Spinal cord (tissue), 10 donors: Measurements from ENCODE around the gene HSH2D. TPM values are rescaled to one million over a fixed set of nuclear protein-coding genes. Genes with fewer than 3 reads are reported as not detected.

Source experiments
- DNase-seq, 6 donors: peaks; one replicate each; pipeline versions ENCODE4 v3.0.0 to v3.0.0-alpha.2; 2013 to 2015; ENCODE audit warnings: low spot score in 6 of 6, low read depth in 4 of 6
- H3K27ac ChIP-seq: one replicate; pipeline ENCODE4 v1.5.1; 2013; ENCODE audit warnings: low read depth, low read length, control low read depth
- H3K27me3 ChIP-seq: one replicate; pipeline ENCODE4 v1.6.1; 2013; ENCODE audit warnings: low read length; ENCODE audit not compliant: control insufficient read depth, insufficient read depth
- H3K36me3 ChIP-seq: one replicate; pipeline ENCODE4 v1.6.1; 2013; ENCODE audit warnings: low read length; ENCODE audit not compliant: control insufficient read depth, insufficient read depth
- H3K4me1 ChIP-seq: one replicate; pipeline ENCODE4 v1.6.1; 2013; ENCODE audit warnings: low read length; ENCODE audit not compliant: control insufficient read depth, insufficient read depth
- H3K4me3 ChIP-seq: one replicate; pipeline ENCODE4 v1.5.1; 2013; ENCODE audit warnings: low read depth, low read length, control low read depth
- H3K9me3 ChIP-seq: one replicate; pipeline ENCODE4 v1.6.1; 2013; ENCODE audit warnings: low read length; ENCODE audit not compliant: control insufficient read depth, insufficient read depth
- WGBS: methylation state at CpG from one replicate; pipeline ENCODE4 v1.1.5; 2013; ENCODE audit warnings: missing lambda C conversion rate; ENCODE audit not compliant: insufficient coverage; 5-methylcytosine and 5-hydroxymethylcytosine counted together
- polyA plus RNA-seq, 2 donors: library from polyadenylated mRNA; unstranded; fragments of 120-200 nt; gene quantifications; one replicate each; pipeline ENCODE4 v1.2.1, GENCODE V29; 2013; ENCODE audit not compliant: insufficient read length in 2 of 2
- total RNA-seq, 2 donors: library from RNA; depleted of rRNA in 1 of 2; stranded (reverse); fragments of 120-200 nt in 1 of 2; fragments of >200 nt in 1 of 2; gene quantifications; one replicate each; pipeline versions ENCODE4 v1.2.3 to v1.2.4, GENCODE V29; 2013 to 2014
- donor health status: healthy.

Gene HSH2D
- total and polyA plus RNA-seq, 4 donors, result 0.11 to 0.79 (median 0.34) TPM

DNA sequence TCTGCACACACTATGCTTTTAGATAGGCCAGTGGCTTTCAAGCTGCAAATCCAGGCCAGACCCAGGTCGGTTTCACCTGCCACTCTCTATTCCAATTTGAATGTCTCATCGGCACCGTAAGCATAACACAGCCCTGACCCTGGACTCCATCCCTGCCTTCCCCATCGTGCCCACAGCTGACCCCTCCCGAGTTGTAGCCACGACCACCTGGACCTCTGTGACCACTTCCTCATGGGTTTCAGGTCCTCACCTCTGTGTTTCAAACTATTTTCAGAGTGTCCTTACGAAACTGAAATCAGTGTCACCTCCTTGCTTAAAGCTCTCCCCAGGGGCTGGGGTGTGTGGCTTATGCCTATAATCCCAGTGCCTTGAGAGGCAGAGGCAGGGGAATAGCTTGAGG is 9.0 kb upstream of the HSH2D start:
- H3K9me3 ChIP-seq, result no peaks in the 10 kb centered on the region
- H3K27me3 ChIP-seq, result no peaks in the 10 kb centered on the region
- H3K36me3 ChIP-seq, result peaks cover 54% of the 10 kb centered on the region
- no peak overlapping the region for H3K4me3 ChIP-seq
- no peak for DNase-seq
- WGBS, result 90% methylated on average over 6 of the region's 7 CpGs
- no peaks in the 10 kb centered on the region for H3K4me1 ChIP-seq
- H3K27ac ChIP-seq, result no peak overlapping the region

DNA sequence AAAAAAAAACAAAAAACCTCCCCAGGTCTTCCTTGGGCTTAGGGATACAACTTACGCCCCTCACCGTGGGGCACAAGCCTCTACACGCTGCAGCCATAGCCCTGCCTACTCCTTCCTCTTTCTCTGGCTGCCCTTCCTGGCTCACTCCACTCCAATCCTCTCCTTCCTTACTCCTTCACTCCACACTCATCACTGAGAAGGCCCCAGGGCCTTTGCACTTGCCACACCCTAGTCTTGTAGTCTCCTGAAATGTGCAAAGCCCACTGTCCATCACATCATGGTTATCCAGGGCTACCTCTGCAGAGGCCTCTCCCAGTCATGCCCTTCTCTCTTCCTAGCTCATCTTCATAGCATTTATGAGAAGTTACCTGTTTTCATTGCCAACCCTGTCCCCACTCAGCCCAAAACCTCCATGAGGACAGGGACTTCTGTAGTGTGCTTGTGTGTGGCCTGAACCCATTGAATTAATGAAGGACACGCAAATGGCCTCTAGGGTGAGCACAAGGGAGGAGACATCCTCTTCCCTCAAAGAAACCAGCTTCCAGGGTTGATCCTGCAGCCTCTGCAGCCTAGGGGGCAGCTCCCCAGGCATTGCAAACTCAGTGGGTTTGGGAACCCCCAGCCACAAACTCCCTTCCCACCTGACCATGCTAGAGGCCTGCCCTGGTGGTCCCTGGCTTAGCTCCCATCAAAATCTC is 7.9 kb upstream of the HSH2D start:
- Histone ChIP-seq H3K27me3 (no peaks in the 10 kb centered on the region), H3K4me3 (no peak overlapping the region), H3K4me1 (no peaks in the 10 kb centered on the region), H3K27ac (no peak overlapping the region), H3K36me3 (peaks cover 45% of the 10 kb centered on the region), H3K9me3 (no peaks in the 10 kb centered on the region)
- WGBS, result 79% methylated on average over 4 of the region's 4 CpGs
- no peak for DNase-seq

DNA sequence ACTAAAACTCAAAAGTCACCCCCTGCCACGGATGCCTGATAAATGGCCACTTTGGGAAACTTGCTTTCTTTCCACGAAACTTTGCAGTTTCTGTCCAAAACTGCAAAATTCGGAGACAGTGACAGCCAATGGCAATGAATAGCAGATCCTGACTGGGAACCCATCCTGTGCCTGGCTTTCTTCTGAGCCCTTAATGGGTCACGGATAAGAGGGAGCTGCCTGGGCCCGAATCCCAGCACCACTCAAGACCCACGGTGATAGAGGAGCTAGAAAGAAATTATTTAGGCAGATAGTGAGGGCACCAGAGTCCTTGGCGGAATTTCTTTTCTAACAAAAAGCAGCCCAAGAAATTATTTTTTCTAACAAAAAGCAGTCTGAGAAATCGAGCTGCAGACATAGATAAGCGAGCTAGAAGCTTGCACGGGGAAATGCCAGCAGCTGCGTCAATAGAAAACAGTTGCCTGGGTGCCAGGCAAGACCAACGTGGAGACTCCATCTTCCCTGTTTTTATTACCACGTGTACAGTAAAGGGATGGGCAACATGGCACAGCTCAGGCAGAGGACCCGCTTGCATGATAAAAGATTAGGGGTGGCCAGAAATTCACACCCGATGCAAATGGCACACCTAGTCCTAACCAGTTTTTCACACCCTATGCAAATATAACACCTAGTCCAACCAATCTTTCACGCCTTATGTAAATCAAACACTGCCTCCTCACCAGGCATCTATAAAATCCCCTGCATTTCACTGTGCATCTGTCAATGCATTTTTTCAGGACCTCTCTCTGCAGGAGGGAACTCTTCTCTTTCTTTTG is 7.1 kb upstream of the HSH2D start:
- Histone ChIP-seq H3K27me3 (no peaks in the 10 kb centered on the region), H3K9me3 (no peaks in the 10 kb centered on the region), H3K4me3 (no peak overlapping the region), H3K36me3 (peaks cover 37% of the 10 kb centered on the region), H3K27ac (no peak overlapping the region), H3K4me1 (no peaks in the 10 kb centered on the region)
- no peak for DNase-seq
- WGBS, result 64% methylated on average over 13 of the region's 16 CpGs

DNA sequence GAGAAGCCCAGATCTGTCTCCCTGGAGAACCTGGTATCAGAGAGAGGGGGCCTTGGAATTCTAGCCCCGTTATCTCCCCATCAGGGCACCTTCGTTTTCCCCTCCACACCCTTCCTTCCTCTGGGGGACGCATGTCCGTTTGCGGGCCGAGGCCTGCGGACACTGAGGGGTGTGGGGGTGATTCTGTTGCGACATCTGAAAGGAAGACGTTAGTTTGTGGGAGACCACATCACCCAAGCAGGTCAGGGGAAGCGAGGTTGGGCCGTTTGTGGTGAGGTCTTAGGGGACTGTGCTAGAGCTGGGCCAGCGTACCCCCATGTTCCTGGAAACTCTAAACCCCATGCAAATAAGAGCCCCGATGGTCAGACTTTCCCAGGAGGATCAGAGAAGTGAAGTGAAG is 3.7 kb upstream of the HSH2D start:
- WGBS, result 78% methylated on average over 8 of the region's 13 CpGs
- DNase-seq, result no peak
- H3K4me1 ChIP-seq, result no peaks in the 10 kb centered on the region
- H3K36me3 ChIP-seq, result peaks cover 4% of the 10 kb centered on the region
- H3K4me3 ChIP-seq, result no peak overlapping the region
- H3K9me3 ChIP-seq, result no peaks in the 10 kb centered on the region
- H3K27me3 ChIP-seq, result no peaks in the 10 kb centered on the region
- H3K27ac ChIP-seq, result no peak overlapping the region

DNA sequence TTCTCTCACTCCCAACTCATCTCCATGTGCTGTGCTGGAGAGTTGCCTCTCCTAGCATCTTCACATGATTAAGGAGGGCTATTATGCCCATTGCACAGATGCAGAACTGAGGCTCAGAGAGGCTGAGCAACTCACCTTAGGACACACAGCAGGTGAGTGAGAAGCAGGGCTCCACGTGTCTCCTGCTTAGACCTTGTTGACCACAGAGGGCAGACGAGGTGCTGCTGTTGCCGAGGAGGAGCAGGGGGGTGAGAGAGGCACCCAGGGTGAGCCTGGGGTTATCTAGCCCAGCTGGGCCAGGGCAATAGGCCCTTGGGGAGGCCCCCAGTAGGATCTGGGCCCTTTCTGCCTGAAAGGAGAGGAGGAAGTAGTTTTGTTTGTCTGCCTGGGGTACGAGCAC is 2.4 kb upstream of the HSH2D start:
- H3K27ac ChIP-seq, result no peak overlapping the region
- 48% methylated on average over 4 of the region's 4 CpGs for WGBS
- DNase-seq, result no peak
- no peak overlapping the region for H3K4me3 ChIP-seq
- no peaks in the 10 kb centered on the region for H3K36me3 ChIP-seq
- H3K4me1 ChIP-seq, result no peaks in the 10 kb centered on the region
- no peaks in the 10 kb centered on the region for H3K27me3 ChIP-seq
- no peaks in the 10 kb centered on the region for H3K9me3 ChIP-seq

DNA sequence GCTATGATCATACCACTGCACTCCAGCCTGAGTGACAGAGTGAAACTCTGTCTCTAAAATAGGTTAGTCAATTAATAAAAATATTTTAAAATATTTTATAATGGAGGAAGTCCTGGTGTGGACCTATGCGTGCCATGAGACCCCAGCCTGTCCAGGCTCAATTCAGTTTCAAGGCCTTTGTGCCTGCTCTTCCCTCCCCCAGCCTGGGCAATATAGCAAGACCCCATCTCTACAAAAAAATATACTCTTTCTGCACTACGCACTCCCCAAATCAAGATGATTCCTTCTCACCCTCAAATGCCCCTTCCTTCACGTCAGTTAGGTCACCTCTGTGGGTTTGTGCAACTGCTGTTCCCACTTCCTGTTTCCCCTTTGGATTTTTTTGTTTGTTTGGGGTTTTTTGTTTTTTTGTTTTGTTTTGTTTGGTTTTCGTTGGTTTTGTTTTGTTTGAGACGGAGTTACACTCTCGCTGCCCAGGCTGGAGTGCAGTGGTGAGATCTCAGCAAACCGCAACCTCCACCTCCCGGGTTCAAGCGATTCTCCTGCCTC is 1.4 kb upstream of the HSH2D start:
- Histone ChIP-seq H3K9me3 (no peaks in the 10 kb centered on the region), H3K4me3 (no peak overlapping the region), H3K36me3 (no peaks in the 10 kb centered on the region), H3K27me3 (no peaks in the 10 kb centered on the region), H3K27ac (no peak overlapping the region), H3K4me1 (no peaks in the 10 kb centered on the region)
- 89% methylated on average over 6 of the region's 9 CpGs for WGBS
- DNase-seq, result no peak

DNA sequence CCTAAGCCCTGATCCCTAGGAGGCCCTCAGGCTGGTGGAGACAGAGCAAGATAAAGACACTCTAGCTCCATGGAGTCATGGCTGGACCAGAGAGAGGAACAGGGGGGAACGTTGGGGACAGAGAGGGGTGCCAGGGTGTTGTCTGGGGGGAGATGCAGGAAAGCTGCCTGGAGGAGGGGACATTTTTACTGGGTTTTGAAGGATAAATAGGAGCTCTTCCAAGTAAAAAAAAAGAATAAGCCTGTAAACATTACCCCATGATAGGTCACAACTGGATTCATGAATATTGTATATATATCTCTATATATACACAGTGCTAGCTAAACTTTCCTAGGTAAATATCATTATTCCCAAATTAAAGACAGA is 714 bp downstream of the HSH2D start:
- no peaks in the 10 kb centered on the region for H3K36me3 ChIP-seq
- DNase-seq, result no peak
- H3K9me3 ChIP-seq, result no peaks in the 10 kb centered on the region
- H3K27ac ChIP-seq, result no peak overlapping the region
- H3K27me3 ChIP-seq, result no peaks in the 10 kb centered on the region
- H3K4me3 ChIP-seq, result no peak overlapping the region
- no peaks in the 10 kb centered on the region for H3K4me1 ChIP-seq
- 67% methylated on average over 1 of the region's 1 CpG for WGBS

DNA sequence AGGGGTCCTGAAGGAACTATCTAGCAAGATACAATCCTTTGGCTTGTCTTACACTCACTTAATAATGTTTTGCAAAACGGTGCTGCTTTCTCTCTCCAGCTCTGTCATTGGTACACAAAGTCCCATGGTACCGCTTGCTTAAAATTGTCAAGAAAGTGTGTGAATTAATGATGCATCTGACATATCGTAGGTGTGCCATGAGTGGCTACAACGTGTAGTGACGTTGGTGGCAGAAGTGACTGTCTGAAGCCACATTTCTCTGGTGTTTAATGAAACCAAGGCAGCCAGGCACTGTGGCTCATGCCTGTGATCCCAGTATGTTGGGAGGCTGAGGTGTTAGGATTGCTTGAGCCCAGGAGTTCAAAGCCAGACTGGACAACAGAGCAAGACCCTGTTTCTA is 2.6 kb downstream of the HSH2D start:
- Histone ChIP-seq H3K4me1 (no peaks in the 10 kb centered on the region), H3K9me3 (no peaks in the 10 kb centered on the region), H3K27ac (no peak overlapping the region), H3K4me3 (no peak overlapping the region), H3K27me3 (no peaks in the 10 kb centered on the region), H3K36me3 (no peaks in the 10 kb centered on the region)
- DNase-seq, result no peak
- WGBS, result 81% methylated on average over 5 of the region's 5 CpGs

DNA sequence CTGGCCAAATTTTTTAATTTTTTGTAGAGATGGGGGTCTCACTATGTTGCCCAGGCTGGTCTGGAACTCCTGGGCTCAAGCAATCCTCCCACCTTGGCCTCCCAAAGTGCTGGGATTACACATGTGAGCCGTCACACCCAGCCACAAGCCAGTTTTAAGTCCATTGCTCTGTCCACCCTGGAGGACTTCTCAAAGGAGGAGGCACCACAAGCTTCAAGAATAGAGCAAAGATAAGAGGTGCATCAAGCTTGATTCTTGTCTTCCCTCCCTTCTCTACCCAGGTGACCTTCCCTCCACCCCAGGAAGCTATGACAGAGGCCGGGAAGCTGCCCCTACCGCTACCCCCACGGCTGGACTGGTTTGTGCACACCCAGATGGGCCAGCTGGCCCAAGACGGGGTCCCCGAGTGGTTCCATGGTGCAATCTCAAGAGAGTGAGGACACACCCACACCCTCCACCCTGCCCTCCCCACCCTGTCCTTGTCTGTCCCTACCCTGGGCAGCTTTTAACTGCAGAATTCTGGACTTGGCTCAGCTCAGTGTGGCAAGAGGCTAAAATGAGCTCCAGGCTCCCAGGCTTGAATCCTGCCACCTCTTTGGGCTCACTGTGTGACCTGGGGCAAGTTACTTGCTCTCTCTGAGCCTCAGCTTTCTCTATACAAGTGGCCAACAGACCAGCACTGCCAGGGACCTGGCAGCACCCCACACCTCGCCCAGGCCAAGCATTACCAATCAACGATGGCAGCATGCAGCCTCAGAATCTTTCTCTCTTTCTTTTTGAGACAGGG is 5.2 kb downstream of the HSH2D start:
- Histone ChIP-seq H3K9me3 (no peaks in the 10 kb centered on the region), H3K4me1 (no peaks in the 10 kb centered on the region), H3K27ac (no peak overlapping the region), H3K36me3 (no peaks in the 10 kb centered on the region), H3K4me3 (no peak overlapping the region), H3K27me3 (no peaks in the 10 kb centered on the region)
- WGBS, result 73% methylated on average over 8 of the region's 8 CpGs
- no peak for DNase-seq
